Measurements from ENCODE around the gene MPRIP. TPM values are rescaled to one million over a fixed set of nuclear protein-coding genes. Genes with fewer than 3 reads are reported as not detected.

Gene MPRIP
- total and polyA plus RNA-seq, 2 donors (not counting 3 experiments of a cell fraction or from before 2014, with no cell fraction given) = 94.6 to 246 TPM

DNA sequence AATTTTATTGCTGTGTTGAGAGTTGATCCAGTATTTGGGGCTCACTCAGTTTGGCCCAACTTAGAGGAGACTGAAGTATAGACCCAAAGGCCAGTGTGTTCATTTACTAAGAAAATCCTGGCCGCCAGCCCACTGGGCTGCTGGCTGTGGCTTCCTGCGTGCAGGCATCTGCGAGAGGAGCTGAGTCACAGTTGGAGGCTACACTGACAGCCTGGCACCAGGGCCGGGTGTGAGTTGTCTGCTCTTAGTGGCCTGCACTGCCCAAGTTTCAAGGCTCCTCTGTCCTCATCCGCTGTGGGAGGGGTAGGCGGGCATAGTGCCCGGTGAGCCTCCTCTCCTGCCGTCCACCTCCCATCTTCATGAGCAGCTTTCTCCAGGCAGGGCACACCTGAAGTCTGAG is 109.7 kb downstream of the MPRIP start:
- intact Hi-C loops (cut with micrococcal nuclease) = loop anchor here (1.0 kb wide), 1 partner anchor 39 kb away; no protein-coding TSS in a partner anchor
- dilution Hi-C loops (cut with MboI; ENCODE audit: extremely low pct_ligation_motif_present, low sequenced_read_pairs) = no loop called here
- CTCF ChIA-PET = interaction anchor here (0.8 to 3.1 kb wide), 3 partner anchors 10 to 151 kb away, joined by 3 to 40 read pairs (median 3); no protein-coding TSS in a partner anchor

More for the DNA sequence above, 109.7 kb downstream of the MPRIP start:
- peak; percentile 99 for FAIRE-seq
- Histone ChIP-seq H3K4me3 (replicated peaks in 1 of 3; ENCODE audit: insufficient read depth in 1 of 3, low read depth in 1 of 3, low read length in 3 of 3) (no peak overlapping the region), H2AFZ (ENCODE audit: low read depth, low read length) (no peak overlapping the region), H3K9me1 (replicated peaks; ENCODE audit: control insufficient read depth, extremely low read depth, insufficient read depth, low read length) (no peaks in the 10 kb centered on the region), H3K9me3 (replicated peaks; ENCODE audit: control insufficient read depth, insufficient read depth, low read length) (no peaks in the 10 kb centered on the region), H3K36me3 (ENCODE audit: control insufficient read depth in 2 of 2, extremely low read depth in 1 of 2, insufficient read depth in 2 of 2, low read length in 2 of 2) (peaks cover 25 to 49% of the 10 kb centered on the region in 2 experiments), H3K4me2 (ENCODE audit: insufficient read depth, low read length) (peak overlapping the region; percentile 38), H3K27ac (ENCODE audit: insufficient read depth, low read depth, low read length) (peak overlapping the region; percentile 80), H4K20me1 (replicated peaks; ENCODE audit: control insufficient read depth, extremely low read depth, insufficient read depth, low read length) (no peaks in the 10 kb centered on the region), H3K79me2 (ENCODE audit: control insufficient read depth, insufficient read depth, low read length) (peaks cover 3% of the 10 kb centered on the region), H3K27me3 (ENCODE audit: control insufficient read depth in 2 of 2, insufficient read depth in 2 of 2, low read length in 2 of 2) (no peaks in the 10 kb centered on the region), H3K9ac (replicated peaks; ENCODE audit: extremely low read depth, insufficient read depth, low read length) (peak overlapping the region; percentile 26), H3K4me1 (ENCODE audit: control insufficient read depth, extremely low read depth, insufficient read depth, low read length) (peaks cover 24% of the 10 kb centered on the region)
- POLR2A ChIA-PET = interaction anchor here (0.6 kb wide), 1 partner anchor 26 kb away, joined by 6 read pairs; no protein-coding TSS in a partner anchor
- peak; percentile 89 for DNase-seq (ENCODE audit: low read depth, low spot score)
- BruUV-seq (replicated peaks) = no TSS peak
- no peak for TF ChIP-seq EZH2 (IDR thresholded peaks at IDR 0.05; ENCODE audit: borderline replicate concordance, low read depth, low read length, severe bottlenecking)
- no peak for TF ChIP-seq GATA2 (IDR thresholded peaks at IDR 0.05; ENCODE audit: insufficient read depth, insufficient read length, low read depth, low read length)
- TF ChIP-seq JUN (IDR thresholded peaks at IDR 0.05; ENCODE audit: borderline replicate concordance, insufficient read depth, insufficient read length, low read depth) = peak; percentile 27
- peak; percentile 82 for TF ChIP-seq FOS (IDR thresholded peaks at IDR 0.05; ENCODE audit: borderline replicate concordance, insufficient read depth, low read length)
- TF ChIP-seq, protein P1, sequence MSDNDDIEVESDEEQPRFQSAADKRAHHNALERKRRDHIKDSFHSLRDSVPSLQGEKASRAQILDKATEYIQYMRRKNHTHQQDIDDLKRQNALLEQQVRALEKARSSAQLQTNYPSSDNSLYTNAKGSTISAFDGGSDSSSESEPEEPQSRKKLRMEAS (IDR thresholded peaks at IDR 0.05; ENCODE audit: insufficient read depth, insufficient read length) = no peak
- TF ChIP-seq POLR2AphosphoS5 (IDR thresholded peaks at IDR 0.05; ENCODE audit: insufficient read depth, low read depth, low read length) = peak; percentile 68
- TF ChIP-seq POLR2A (IDR thresholded peaks at IDR 0.05; ENCODE audit: low read depth, low read length) = no peak
- no peak for TF ChIP-seq CTCF (IDR thresholded peaks at IDR 0.05; ENCODE audit: extremely low read depth in 1 of 2, insufficient read depth in 1 of 2, low read depth in 1 of 2, low read length in 2 of 2)
- no peak for TF ChIP-seq MYC (IDR thresholded peaks at IDR 0.05; ENCODE audit: low read depth, low read length)

Data from endothelial cell of umbilical vein (primary cell).